Skin epidermis (tissue), 12 donors: ENCODE results near the gene PCNT.
"Not testable (repeated sequence)": the region's sequence is repeated elsewhere in the genome, so short reads cannot be mapped to it uniquely, and the experiment has no call there.

ENCODE experiments used
- H3K27ac ChIP-seq, 21 experiments: fragments of 200-600 bp; sonication (generic) in 11 of 21; one replicate each; pipeline ENCODE4 v1.5.0; 2020; ENCODE audit warnings: mild to moderate bottlenecking in 3 of 21, inconsistent platforms in 2 of 21, moderate library complexity in 2 of 21
- H3K4me3 ChIP-seq, 7 experiments: fragments of 200-600 bp; sonication (generic) in 2 of 7; one replicate each; pipeline ENCODE4 v1.5.0; 2020; ENCODE audit warnings: inconsistent platforms in 2 of 7, mild to moderate bottlenecking in 2 of 7, moderate library complexity in 1 of 7

The PCNT gene

GRCh38 chr21:46458315-46459023 lies 134.5 kb downstream of the PCNT start, which contains the start of gene DIP2A:
Gene DIP2A, plus strand, starts transcription at chr21:46458891. Its CDS starts 241 bp downstream, at chr21:46459132.
- Histone ChIP-seq H3K4me3 (peak within 1 kb of the TSS; percentile 72 to 100 (median 98)), H3K27ac (peak within 1 kb of the TSS; percentile 82 to 99 (median 95))

GRCh38 chr21:46459024-46459355 lies 135.0 kb downstream of the PCNT start:
- peak overlapping the region; percentile 81 to 99 (median 95) for H3K27ac ChIP-seq
- H3K4me3 ChIP-seq = peak overlapping the region; percentile 60 to 100 (median 98)

GRCh38 chr21:46459356-46460112 lies 135.6 kb downstream of the PCNT start:
- Histone ChIP-seq H3K4me3 (peak overlapping the region; percentile 60 to 100 (median 98)), H3K27ac (peak overlapping the region; percentile 81 to 99 (median 95))

- Histone ChIP-seq H3K27ac (no peak overlapping the region), H3K4me3 (no peak overlapping the region)
Measured at GRCh38 chr21:46461909-46462308, 138.0 kb downstream of the PCNT start.

- not testable (repeated sequence) for H3K27ac ChIP-seq, H3K4me3 ChIP-seq
Measured at GRCh38 chr21:46465153-46465552, 141.2 kb downstream of the PCNT start.

- no peak overlapping the region for H3K27ac ChIP-seq
- no peak overlapping the region for H3K4me3 ChIP-seq
Measured at GRCh38 chr21:46465651-46466050, 141.7 kb downstream of the PCNT start.

GRCh38 chr21:46468108-46468774 lies 144.3 kb downstream of the PCNT start:
- Histone ChIP-seq H3K27ac (no peak overlapping the region), H3K4me3 (no peak overlapping the region)

GRCh38 chr21:46469275-46469674 lies 145.3 kb downstream of the PCNT start:
- Histone ChIP-seq H3K4me3 (no peak overlapping the region), H3K27ac (no peak overlapping the region)

- Histone ChIP-seq H3K27ac (no peak overlapping the region), H3K4me3 (no peak overlapping the region)
Measured at GRCh38 chr21:46471514-46471913, 147.6 kb downstream of the PCNT start.

GRCh38 chr21:46472246-46472645 lies 148.3 kb downstream of the PCNT start:
- H3K27ac ChIP-seq = no peak overlapping the region
- H3K4me3 ChIP-seq = no peak overlapping the region

GRCh38 chr21:46474382-46474781 lies 150.4 kb downstream of the PCNT start:
- Histone ChIP-seq H3K4me3 (no peak overlapping the region), H3K27ac (no peak overlapping the region)

- H3K27ac ChIP-seq = no peak overlapping the region
- no peak overlapping the region for H3K4me3 ChIP-seq
Measured at GRCh38 chr21:46475296-46475695, 151.3 kb downstream of the PCNT start.

- H3K4me3 ChIP-seq = no peak overlapping the region
- H3K27ac ChIP-seq = no peak overlapping the region
Measured at GRCh38 chr21:46477765-46478164, 153.8 kb downstream of the PCNT start.

GRCh38 chr21:46478910-46479309 lies 155.0 kb downstream of the PCNT start:
- H3K4me3 ChIP-seq = no peak overlapping the region
- H3K27ac ChIP-seq = no peak overlapping the region

GRCh38 chr21:46480466-46480865 lies 156.5 kb downstream of the PCNT start:
- H3K27ac ChIP-seq = no peak overlapping the region
- H3K4me3 ChIP-seq = no peak overlapping the region

GRCh38 chr21:46482225-46482845 lies 158.4 kb downstream of the PCNT start:
- Histone ChIP-seq H3K4me3 (no peak overlapping the region), H3K27ac (no peak overlapping the region)

- Histone ChIP-seq H3K4me3 (no peak overlapping the region), H3K27ac (no peak overlapping the region)
Measured at GRCh38 chr21:46482846-46483231, 158.9 kb downstream of the PCNT start.

- Histone ChIP-seq H3K4me3 (no peak overlapping the region), H3K27ac (no peak overlapping the region)
Measured at GRCh38 chr21:46483300-46484295, 159.6 kb downstream of the PCNT start.

- no peak overlapping the region for H3K27ac ChIP-seq
- H3K4me3 ChIP-seq = no peak overlapping the region
Measured at GRCh38 chr21:46486481-46487126, 162.6 kb downstream of the PCNT start.
